ENCODE measurements around the gene NFKB2.

The NFKB2 gene

DNA sequence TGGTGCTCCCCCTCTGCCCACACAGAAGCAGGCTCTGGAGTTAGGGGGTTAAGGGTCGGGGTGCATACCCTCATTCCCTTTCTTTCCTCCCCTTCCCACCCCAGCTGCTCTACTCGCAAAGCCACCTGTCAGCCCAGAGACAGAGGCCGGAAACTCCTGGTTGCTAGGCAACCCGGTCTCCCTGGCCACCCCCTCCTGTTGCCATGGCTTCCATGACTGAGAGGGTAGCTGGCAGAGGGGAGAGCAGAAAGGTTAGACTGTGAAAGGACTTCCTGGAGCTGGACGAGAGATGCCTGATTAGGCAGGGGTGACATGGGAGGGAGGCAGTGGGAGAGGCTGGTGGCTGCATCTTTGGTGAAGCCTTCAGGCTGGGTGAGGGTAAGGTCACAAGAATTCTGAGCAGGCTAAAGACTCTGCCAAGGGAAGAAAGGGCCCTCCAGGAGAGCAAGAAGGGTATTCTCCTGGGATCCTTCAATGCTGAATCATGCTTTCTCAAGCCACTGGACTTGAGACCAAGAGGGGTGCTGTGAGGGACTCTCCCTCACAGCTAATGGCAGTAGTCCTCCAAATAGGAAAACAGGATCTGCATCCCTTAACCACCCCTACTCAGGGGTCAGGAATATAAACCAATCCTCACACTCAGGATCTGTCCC lies 17.7 kb downstream of the NFKB2 start:
- Histone ChIP-seq H3K4me3 (no peak overlapping the region), H3K27ac (no peak overlapping the region)
- TF ChIP-seq, protein P1, sequence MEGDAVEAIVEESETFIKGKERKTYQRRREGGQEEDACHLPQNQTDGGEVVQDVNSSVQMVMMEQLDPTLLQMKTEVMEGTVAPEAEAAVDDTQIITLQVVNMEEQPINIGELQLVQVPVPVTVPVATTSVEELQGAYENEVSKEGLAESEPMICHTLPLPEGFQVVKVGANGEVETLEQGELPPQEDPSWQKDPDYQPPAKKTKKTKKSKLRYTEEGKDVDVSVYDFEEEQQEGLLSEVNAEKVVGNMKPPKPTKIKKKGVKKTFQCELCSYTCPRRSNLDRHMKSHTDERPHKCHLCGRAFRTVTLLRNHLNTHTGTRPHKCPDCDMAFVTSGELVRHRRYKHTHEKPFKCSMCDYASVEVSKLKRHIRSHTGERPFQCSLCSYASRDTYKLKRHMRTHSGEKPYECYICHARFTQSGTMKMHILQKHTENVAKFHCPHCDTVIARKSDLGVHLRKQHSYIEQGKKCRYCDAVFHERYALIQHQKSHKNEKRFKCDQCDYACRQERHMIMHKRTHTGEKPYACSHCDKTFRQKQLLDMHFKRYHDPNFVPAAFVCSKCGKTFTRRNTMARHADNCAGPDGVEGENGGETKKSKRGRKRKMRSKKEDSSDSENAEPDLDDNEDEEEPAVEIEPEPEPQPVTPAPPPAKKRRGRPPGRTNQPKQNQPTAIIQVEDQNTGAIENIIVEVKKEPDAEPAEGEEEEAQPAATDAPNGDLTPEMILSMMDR (IDR thresholded peaks at IDR 0.05): no peak
- no peak for DNase-seq (ENCODE audit: low spot score)

DNA sequence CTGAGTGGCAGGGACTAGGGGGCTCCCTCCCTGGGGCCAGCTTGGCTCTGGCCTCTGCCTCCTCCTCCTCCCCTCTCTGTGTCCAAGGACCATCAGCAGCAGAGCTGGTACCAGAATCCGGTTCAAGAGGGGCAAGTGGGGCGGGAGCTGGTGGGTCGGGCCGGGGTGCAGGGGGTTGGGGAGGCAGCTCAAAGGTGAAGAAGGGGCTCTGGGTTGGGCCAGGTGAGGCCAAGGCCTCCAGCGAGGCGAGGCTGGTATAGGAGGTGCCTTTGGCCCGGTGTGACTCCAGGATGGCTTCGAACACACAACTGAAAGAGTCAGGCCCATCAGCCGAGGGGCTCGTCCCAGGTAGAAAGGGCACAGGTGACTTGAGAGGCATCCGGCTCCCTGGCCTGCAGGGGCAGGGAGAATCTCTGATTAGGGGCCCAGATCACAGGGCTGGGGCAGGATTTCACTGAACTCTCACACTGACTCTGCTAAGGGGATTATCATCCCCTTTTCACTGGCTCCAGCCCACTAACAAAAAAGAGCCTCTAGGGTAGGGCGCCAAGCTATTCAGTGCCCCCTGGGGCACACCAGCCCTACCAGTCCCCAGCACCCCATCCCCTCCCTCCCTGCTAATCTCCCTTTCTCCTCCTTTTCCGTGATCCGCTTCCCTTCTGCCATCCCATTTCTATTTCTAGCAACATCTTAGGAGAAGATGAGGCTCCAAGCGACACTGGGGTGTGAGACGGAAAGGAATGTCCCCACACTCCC lies 18.5 kb downstream of the NFKB2 start:
- H3K4me3 ChIP-seq: no peak overlapping the region
- DNase-seq (ENCODE audit: low spot score): no peak
- H3K27ac ChIP-seq: no peak overlapping the region
- TF ChIP-seq, protein P1 (IDR thresholded peaks at IDR 0.05): no peak

DNA sequence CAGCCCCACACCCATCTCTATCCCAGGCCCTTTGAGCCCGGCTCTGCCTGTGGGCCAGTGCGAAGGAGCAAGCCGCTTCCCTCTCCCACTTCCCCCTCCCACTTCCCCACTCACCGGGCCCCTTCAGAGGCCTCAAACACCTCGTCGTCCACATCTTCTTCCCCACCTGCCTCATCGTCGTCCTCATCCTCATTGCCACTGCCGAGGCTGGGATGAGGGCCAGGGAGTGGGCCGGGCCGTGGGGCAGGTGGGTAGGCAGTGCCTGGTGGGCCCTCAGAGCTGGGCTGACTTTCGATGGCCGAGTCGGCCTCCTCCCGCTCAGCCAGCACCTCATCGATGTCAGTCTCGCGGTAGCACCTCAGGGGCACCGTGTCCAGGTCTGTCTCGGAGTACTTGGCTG lies 19.2 kb downstream of the NFKB2 start:
- no peak for DNase-seq (ENCODE audit: low spot score)
- no peak overlapping the region for H3K4me3 ChIP-seq
- TF ChIP-seq, protein P1 (IDR thresholded peaks at IDR 0.05): no peak
- no peak overlapping the region for H3K27ac ChIP-seq

DNA sequence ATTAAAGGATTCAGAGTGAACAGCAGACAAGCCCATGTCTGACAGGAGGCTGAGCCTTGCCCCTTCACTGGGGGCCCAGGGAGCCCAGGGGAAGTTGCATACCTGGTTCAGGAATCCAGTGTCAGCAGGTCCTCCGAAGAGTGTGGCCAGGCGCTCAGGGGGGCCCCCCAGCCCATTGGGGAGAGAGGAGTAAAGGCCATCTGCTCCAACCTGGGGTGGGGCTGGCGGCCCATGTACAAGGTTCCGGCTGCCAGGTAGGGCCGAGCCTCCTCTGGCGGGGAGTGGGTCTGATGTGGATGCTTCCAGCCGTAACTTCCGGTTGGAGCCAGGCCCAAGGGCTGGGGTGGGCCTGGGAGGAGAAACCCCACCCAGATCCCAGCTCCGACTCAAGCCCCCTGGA lies 20.8 kb downstream of the NFKB2 start:
- Histone ChIP-seq H3K27ac (no peak overlapping the region), H3K4me3 (no peak overlapping the region)
- DNase-seq (ENCODE audit: low spot score): no peak
- TF ChIP-seq, protein P1 (IDR thresholded peaks at IDR 0.05): no peak

DNA sequence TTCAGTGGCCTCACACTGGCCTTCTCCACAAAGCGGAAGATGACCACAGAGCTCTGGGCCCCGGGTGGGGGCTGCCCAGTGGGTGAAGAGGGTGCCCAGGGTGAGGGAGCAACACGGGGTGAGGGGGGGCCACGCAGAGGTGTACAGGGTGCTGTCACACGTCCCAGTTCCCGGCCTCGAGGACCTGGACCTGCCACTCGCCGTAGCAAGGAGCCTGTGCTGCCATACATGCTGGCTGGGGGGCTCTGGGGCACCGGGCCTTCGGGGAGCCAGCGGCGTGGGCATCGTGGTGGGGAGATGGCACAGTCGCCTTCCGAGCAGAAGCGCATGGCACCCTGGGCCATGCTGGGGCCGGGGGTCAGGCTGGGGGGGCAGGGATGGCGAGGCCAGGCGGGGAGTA lies 21.2 kb downstream of the NFKB2 start:
- no peak overlapping the region for H3K27ac ChIP-seq
- H3K4me3 ChIP-seq: no peak overlapping the region
- no peak for DNase-seq (ENCODE audit: low spot score)

DNA sequence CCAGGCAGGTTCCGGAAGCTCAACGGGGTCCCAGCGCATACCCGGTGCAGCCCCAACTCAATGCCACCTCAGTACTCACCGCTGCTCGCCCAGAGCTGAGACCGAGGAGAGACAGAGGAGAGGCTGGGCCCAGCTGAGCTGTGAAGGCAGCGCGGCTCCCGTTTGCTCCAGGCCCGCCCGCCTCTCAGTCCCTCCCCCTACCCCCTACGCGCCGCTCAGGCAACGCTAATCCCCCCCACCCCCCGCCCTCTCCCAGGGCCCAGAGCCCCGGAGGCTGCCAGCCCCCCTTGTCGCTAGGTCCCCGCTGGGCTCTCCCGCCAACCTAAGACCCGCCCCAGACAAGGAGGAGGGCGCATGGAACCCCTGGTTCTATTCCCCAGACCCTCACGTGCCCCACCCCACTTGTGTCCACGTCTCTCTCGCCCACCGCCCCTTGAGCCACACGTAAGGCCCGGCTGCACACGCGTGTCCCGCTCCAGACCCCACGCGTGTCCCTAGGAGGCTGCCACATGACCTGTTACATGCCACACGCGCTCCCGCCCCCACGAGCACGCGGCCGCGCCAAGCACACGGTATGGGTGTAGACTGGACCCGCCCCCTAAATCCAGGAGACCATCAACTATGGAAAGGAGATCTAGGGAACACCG lies 23.2 kb downstream of the NFKB2 start, which contains the start of gene PSD:
Gene PSD (minus strand): TSS at position 164 of the 647 bp plus-strand sequence. CDS start 1,747 bp downstream, outside the sequence.
- Histone ChIP-seq H3K4me3 (peak within 1 kb of the TSS; percentile 90), H3K27ac (no peak within 1 kb of the TSS)
- no peak for DNase-seq (ENCODE audit: low spot score)
- TF ChIP-seq, protein P1 (IDR thresholded peaks at IDR 0.05): no peak

More for the DNA sequence above, 21.2 kb downstream of the NFKB2 start:
- TF ChIP-seq, protein P1 (IDR thresholded peaks at IDR 0.05): no peak

Data from coronary artery (tissue), 2 donors.